Gastroesophageal sphincter (tissue), 3 donors: ENCODE data around the gene FUT2.

Experiments used
- POLR2A ChIP-seq, 2 donors: fragments of 450-650 bp; IDR thresholded peaks; one replicate each; pipeline ENCODE4 v1.6.1; 2017; ENCODE audit warnings: antibody characterized with exemption in 2 of 2, mild to moderate bottlenecking in 2 of 2, moderate library complexity in 1 of 2
- POLR2AphosphoS5 ChIP-seq: sonication (generic); formaldehyde crosslinking; IDR thresholded peaks from one replicate; pipeline ENCODE4 v1.6.1; 2017; ENCODE audit warnings: antibody characterized with exemption
- TF ChIP-seq, protein P1 (sequence below), 4 experiments: fragments of 200-600 bp in 2 of 4; fragments of 450-650 bp in 2 of 4; sonication (generic) in 1 of 4; IDR thresholded peaks; one replicate each; pipeline ENCODE4 v1.5.1; 2017 to 2019; ENCODE audit warnings: antibody characterized with exemption in 4 of 4, mild to moderate bottlenecking in 2 of 4, moderate library complexity in 2 of 4

DNA sequence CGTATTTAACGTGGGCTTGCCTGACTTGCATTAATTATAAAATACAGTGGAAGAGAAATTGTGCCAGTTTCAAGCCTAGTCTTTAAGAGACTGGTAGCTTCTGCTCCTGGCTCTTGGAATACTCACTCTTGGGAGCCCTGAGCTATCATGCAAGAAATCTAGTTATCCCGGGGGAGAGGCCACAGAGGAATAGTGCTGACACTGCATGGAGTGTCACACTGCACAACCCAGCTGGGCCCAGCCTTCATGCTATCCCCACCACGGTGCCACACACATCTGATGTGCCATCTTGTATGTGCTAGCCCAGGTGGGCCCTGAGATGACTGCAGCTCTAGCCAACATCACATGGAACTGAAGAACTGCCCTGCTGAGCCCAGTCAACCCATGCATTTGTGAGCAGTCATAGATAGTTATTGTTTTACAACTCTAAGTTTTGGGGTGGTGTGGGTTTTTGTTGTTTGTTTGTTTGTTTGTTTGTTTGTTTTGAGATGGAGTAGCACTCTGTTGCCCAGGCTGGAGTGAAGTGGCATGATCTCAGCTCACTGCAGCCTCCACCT is 15.4 kb downstream of the FUT2 start:
- TF ChIP-seq, protein P1, sequence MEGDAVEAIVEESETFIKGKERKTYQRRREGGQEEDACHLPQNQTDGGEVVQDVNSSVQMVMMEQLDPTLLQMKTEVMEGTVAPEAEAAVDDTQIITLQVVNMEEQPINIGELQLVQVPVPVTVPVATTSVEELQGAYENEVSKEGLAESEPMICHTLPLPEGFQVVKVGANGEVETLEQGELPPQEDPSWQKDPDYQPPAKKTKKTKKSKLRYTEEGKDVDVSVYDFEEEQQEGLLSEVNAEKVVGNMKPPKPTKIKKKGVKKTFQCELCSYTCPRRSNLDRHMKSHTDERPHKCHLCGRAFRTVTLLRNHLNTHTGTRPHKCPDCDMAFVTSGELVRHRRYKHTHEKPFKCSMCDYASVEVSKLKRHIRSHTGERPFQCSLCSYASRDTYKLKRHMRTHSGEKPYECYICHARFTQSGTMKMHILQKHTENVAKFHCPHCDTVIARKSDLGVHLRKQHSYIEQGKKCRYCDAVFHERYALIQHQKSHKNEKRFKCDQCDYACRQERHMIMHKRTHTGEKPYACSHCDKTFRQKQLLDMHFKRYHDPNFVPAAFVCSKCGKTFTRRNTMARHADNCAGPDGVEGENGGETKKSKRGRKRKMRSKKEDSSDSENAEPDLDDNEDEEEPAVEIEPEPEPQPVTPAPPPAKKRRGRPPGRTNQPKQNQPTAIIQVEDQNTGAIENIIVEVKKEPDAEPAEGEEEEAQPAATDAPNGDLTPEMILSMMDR (IDR thresholded peaks at IDR 0.05), result no peak
- TF ChIP-seq POLR2AphosphoS5, result no peak
- no peak for TF ChIP-seq POLR2A (IDR thresholded peaks at IDR 0.05)
